NCI-H2171 (cell line): ENCODE measurements around the gene RNF39.

Experiments used
- DNase-seq: peaks from one replicate; lab custom pipeline; 2025; lab: John Stamatoyannopoulos, UW

RNF39 gene

DNA sequence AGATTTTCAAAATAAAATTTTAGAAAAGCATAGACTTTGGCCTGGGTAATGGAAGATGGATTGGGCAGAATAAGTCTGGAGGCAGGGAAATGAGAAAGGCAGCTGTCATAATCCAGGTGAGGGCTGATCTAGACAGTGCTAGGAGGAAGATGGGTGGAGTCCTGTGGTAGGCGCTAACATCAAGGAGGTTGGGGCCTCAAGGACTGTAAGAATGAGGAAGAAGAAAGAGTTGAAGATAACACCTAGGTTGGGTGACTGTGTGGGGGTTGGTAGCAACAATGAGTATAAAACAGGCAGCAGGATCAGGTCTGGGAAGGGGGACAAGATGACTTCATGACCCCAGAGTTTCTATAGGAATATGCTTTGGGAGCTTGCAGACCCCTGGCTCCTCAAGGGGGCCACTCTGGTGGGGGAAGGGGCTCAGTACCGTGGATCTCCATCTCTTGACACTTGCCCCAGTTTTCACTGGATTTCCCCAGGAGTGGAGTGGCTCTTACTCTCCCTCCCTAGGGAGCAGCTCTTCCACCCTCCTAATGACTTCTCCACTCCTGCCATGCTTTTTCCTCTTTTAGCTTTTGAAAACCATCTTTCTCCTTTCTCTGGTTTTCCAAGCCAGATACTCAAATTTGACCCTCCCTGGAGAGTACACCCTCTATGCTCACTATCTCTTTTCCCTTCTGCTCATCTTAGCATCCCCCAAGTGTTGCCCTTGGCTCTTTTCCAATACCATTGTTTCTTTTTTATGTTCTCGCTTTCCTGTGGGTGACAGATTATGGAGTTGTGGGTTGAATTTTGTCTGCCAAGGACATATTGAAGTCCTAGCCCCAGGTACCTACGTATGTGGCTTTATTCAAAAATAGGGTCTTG, 22.6 kb upstream of the RNF39 start:
- no peak for DNase-seq

DNA sequence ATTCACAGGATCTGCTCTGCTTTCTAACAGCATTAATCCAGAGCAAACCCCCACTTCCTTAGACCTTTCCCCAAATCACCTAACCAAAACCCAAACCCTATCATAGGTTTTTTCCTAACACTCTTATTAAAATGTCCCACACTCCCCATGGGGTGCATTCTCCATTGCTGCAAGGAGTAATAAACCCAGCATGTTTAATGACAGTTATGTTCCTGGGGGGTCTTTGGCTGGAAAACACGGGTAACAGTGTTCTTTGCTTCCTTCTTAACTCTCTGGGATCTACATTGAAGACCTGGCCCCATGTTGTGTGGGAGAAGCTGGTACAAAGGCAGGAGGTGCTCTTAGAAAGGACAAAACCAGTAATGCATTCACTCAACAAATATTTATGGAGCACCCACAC, 21.3 kb upstream of the RNF39 start:
- no peak for DNase-seq

DNA sequence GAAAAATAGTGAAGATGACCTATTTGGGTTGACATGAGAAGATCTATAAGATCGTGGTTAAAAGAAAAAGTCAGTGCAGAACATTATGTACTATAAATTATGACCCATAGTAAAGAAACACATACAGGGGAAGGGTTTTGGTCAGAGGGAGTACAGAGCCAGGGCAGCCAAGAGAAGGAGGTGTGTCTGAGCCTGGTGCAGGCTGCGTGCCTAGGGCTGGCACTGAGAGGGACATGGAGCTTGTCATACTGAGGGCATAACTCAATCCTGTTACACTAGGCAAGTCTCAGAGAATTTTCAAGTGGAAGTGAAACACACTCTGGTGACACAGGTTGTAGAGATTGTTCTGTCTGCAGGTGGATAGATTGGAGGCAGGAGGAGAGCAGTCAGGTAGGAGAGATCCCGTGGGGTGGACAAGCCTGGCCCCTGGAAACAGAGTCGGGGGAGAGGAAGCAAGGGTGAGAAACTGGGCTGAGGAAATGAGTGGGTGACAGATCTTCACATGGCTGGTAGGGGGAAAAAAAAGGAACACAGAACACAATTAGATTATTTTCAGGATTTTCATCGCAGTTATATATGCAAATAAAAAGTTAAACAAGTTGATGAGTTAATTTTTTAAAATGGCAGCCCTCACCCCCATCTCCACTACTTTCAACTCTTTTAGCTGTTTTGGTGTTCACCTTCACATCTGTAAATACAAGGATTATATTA, 18.5 kb upstream of the RNF39 start:
- no peak for DNase-seq

DNA sequence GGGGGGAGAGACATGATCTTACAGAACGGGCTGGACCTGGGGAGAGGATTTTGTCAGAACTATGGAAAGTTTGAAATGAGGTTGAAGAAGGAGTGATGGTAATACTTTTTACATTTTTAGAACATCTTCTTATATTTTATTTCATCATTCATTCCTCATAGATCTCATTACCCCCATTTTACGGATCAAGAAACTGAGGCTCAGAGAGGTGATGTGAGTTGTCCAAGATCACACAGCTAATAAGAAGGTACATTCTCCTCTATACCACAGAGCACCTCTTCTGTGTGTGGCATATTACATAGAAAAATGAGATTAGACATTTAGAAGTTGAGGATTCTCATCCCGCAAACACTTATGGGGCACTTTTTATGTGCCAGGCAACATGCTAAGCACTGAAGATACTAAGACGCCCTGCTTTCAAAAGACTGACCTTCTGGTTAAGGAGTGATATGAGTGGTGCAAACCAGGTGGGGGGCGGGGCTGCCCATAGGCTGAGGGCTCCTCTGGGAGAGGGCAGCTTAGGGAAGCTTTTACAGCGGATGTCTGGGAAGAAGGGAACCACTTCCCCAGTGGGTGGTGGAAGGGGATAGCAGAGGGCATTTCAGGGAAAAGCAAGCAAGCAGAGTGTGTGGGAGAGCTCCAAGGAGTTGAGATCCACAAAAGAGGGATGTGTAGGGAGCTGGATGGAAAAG, 17.4 kb upstream of the RNF39 start:
- no peak for DNase-seq

DNA sequence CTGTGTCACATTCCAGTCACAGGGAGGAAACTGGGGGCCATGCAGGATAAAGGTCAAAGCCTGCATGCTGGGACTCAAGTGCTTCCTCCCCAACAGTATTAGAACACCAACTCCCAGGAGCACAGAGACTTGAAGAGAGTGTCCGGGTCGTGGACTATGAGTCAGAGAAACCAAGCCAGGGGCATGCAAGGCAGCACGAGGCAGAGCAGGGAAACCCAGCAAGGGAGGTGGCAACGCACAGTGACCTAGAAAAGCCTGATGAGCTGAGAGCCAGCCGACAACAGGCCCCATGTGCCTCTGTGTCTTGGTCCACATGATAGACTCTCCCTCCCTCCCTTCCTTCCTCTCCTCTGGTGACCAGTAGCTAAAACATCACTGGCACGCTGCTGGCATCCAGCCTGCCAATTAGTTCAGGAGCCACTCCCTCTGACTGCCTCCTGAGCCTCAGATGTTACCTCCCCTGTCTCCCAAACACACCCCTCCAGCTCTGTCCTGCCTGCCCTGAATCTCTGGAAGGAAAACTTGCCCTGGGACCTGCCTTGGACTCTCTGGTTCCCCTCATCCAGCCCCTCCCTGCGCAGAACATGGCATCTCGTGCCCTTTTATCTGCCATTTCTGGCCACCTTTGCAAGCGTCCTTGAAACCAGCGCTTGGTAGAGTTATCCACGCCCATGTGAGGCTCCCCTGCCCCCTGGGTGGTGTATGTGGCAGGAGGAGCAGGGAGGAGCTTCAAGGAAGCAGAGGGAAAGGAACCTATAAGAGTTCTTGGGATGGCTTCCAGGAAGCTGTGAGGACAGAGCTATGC, 16.2 kb upstream of the RNF39 start:
- DNase-seq, result no peak

DNA sequence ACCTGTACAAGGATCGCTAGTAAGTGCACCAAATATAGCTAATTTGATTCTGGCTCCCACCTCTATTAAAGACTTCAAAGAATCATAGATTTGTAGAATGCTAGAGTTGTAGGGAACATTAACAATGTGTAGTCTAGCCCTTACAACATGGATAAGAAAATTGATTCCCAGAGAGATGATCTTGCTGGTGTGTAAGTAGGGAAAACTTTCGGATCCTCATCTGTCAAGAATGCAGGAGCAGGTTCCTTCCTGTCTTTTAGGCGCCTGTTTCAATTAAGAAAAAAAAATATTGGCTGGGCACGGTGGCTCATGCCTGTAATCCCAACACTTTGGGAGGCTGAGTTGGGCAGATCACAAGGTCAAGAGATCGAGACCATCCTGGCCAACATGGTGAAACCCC, 12.3 kb upstream of the RNF39 start:
- DNase-seq, result no peak

DNA sequence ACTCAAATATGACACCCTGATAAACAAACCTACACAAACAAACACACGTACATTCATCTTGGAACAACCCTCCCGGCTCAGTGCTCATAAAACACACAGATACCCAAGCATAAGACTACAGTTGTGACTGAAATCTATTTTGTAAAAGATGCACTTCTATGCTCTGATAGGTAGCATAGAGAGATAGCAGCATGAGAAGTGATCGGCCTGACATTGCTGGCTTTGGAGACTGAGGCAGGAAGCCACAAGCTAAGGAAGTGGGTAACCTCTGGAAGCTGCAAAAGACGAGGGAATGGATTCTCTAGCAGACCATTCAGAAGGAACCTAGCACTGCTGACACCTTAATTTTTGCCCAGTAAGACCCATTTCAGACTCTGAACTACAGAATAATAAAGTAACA, 1.6 kb upstream of the RNF39 start:
- no peak for DNase-seq

DNA sequence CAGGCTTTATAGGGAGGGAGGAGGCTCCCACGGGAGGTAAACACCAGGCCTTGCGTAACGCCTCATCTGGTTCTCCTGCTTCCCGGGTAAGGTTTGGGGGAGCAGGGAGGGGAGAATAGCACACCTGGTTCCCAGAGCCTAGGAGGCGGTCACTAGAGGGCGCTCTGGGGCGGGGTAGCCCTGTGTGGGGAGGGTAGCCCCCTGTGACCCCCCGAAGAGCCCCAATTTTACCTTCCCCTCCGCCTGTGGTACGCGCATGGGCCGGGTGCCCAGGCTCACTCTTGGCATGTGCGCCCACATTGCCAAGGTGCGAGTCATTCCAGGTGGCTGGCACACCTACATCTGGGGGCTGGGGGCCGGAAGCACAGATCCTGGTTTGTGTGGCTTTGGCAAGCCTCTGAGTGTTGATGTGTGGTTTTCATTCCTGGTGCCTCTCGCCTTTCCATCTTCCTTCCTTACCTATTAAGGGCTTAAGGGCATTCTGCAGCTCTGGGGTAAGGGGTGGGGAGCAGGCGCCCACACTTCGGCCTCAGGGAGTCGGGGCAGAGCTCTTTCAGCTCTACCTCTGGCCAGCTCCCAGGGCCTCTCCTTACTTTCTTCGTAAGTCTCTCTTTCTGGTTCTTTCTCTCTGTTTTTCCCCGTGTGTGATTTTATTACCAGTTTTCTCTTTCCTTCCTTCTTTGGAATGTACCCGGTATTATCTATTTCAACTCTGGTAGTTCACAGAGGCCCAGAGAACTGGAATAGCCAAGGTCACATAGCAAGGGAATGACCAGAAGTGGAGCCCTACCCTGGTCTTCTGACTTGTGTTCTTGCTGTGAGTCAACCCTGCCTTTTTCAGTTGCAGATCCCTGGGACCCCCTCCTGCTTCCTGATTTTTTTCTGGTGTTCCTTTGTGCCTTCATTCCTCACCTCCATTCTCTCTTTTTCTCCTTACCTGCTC, 492 bp upstream of the RNF39 start:
- peak; percentile 54 for DNase-seq

DNA sequence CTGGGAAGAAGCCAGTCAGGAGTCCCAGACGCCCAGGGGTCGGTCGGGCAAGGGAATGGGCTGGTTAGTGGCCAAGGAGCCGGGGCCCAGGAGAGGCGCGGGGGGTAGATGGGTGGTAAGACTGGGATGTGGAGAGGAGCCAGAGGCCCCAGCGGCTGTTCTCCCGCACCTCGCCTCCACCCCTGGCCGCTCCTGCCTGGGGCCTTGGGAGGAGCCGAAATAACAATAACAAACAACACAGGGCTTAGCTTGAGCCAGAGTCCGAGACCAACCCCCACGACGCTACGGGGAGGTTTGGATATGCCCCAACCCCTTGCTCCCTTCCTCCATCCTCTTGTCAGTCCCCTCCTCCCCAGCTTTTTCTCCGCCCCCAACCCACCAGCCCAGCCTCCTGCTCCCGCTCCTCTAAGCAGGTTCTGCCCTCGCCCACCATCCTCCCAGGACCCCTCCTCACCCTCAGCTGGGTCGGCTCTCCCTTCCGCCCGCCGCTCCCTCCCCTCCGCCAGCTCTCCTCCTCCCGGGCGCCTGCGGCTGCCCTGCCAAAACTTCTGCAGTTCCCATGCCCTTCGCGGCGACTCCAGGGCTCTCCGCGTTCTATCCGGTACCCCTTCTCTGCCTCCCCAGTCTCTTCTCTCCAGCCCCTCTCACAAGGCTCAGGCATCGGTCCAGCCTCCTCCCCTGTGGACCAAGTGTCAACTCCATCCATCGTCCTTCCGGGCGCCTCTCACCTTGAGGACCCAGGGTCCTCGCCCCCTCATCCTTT, 1.1 kb downstream of the RNF39 start:
- DNase-seq, result no peak

DNA sequence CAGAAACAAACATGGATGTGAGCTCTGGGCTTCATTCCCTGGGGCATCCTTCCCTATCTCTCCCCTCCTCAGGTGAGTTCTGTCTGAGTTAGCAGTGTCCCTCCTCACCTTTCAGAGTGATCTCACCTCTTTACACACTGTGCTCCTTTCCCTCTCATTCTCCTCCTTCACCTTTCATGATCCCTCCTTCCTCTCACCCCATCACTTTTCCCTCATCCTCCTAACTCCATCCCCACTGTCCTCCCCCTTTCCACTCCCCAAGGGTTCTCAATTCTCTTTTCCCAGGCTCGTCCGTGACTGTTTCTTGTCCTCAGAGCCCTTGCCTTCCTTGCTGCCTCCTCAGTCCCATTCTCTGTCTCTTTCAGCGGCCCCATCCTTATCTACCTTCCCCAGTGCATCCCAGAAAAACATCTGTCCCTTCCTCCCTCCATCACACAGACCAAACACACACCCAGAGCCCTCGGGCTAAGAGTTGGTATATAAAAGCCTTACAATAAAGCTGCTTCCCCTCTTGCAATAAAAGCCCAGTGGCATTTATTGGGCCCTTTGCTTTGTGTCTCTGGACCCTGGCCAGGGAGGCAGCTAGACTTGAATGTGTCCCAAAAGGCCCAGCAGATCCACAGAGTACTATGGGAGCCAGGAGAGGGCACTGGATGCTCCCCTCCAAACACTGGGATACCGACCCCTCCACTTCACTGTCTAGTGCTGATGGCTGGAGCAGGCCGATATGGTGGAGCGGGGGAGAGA, 1.9 kb downstream of the RNF39 start:
- DNase-seq, result no peak

DNA sequence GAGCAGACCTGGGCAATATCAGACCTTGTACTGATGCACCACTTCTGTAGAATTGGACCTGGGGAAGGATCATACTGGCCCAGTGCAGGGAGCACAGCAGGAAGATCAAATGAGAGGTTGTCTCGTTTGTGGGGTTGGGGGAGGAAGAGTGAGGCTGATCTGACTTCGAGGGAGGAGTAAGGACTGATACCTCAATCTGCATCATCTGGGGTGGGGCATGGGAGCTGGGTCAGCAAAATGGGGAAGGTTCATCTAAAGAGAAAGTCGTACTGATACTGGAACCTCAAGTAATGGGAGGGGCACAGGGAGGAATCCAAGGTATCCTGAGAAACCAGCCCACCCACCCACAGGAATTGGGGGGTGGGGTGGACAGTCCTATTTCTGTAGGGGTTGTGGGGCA, 3.7 kb downstream of the RNF39 start:
- DNase-seq, result no peak

DNA sequence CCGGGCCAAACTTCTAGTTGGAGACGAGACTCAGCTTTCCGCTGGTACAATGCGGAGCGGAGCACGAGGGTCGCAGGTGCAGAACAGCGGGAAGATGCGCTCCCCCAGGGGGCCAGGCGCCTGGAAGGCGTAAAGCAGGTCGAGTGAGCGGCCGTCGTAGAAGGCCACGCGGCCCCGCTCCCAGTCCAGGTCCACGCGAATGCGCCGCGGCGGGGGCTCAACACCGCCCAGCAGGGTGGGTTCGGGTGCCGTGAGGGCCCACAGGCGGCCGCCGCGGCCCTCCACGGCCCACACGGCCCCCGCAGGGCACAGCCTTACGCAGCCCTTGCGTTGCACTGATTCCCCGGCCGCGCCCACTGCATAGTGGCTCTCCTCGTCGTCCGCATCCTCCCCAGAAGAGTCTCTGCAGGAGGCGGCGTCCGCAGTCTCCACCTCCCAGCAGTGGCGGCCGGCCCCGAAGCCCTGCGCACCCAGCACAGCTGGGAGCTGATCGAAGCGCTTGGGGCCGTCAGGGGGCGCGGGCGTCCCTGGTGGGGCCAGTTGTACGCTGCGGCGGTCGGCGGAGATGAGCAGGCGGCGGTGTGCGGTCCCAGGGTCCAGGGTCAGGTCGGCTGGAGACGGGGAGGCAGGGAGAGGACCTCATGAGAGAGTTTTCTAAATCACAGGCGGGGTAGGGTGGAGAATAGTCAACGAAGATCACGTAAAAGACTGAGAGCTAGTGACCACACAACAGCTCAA, 4.3 kb downstream of the RNF39 start:
- DNase-seq, result no peak

DNA sequence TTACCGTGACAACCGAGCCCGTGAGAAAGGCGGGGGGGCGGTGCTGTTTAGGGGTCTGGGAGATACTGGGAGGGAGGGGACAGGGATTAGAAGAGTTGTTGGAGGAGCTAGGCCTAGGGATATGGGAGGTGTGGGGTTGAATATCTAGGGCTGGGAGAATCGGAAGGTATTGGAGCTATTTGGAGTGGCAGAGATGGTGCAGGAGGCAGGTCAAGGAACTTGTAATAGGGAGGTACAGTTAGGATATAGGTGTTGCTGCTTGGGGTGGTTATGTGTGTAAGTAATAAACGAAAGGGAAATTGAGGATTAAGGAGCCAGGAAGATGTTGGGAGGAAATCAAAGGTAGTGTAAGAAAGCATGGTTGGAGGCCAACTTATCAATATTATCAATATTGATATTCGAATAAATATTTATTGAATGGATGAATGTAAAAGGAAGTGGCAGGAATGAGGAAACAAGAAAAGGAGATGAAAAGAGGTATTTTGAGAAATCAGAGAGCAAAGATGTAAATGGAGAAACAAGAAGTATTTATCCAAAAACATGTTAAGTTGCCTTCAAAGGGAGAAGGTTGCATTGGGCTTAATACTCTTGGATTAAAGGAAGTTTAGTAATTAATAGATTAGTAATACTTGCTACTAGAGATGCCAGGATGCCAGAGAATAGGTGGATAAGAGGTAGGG, 8.0 kb downstream of the RNF39 start:
- peak; percentile 87 for DNase-seq

DNA sequence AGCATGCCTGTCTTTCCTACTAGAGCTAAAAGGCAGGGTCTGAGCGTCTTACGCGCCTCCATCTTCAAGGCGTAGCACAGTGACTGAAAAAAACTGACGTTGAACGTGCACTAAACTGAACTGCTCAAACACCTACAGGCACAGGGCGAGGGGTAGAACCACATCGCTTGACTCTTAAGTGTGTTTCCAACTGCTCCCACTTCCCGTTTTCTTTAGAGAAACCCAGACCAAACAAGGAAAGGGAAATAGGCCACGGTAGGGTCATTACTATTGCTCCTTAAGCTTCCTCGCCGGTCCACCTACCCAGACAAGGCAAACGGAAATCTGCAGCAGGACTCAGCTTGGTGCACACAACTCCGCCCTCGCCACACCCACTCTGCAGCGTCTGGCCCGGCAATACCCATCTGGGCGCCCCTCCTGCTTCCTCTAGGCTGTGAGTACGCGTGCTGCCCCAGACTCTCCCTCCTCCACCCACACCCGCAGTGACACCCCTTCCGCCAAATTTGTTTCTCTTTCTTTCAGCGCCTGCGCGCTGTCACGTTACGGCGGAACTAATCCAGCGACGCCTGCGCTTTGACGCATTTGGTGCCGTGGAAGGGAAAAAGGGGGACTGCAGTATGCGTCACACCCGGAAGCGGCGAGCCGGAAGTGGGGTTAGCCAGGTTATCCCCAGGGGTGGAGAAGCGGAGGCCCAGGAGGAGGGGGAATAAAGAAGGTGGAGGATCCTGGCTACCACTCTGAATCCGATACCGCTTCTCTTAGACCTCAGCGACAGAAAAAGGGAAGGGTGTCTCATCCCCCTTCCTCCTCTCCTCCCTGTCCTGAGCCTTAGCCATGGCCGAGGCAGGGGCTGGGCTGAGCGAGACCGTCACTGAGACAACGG, 8.8 kb downstream of the RNF39 start, which contains the start of gene PPP1R11:
Gene PPP1R11 (plus strand): TSS at position 622 of the 883 bp plus-strand sequence. CDS start 213 bp downstream, at position 835.
- DNase-seq, result peak; percentile 97

DNA sequence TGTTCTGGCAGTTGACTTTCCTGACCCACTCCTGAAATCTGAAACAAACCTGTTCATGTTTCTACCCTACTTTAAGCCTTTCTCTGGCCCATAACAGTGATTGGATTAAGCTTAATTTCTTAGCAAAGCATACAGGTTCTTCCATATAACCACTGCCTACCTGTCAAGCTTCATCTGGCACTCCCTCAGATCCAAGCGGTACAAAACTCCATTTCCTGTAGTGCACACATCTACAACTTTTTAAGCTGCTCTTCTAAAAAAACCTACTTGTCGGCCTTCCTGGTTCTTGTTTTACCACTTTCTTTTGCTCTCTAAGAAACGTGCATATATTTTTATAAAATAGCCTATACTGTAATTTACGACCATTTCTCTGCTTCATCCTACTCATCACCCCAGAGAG, 9.5 kb downstream of the RNF39 start:
- no peak for DNase-seq

DNA sequence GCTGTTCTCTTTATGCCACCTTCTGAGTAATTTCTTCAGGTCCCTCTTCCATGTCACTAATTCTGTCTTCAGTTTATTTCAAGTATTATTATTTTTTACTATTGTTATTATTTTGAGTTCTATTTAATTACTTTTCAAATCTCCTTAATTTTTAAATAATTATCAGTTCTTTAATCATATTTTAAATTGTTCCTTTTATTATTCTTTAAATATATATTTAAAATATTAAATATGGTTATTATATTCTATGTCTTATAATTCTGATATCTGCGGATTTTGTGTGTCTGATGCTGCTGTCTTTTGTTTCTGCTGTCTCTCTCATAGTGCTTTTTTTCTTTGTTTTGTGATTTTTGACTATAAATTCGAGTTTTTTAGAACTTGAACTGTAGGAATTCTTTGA, 12.3 kb downstream of the RNF39 start:
- no peak for DNase-seq
